GM18873 (cell line): ENCODE results near the gene BMAL1.
"Not testable (repeated sequence)": the region's sequence is repeated elsewhere in the genome, so short reads cannot be mapped to it uniquely, and the experiment has no call there.

Experiments used
- ATAC-seq: cut with Tn5 transposase; IDR thresholded peaks from one replicate; pipeline ENCODE4 v1.9.1; 2021; ENCODE audit warnings: mild to moderate bottlenecking, moderate library complexity, moderate number of reproducible peaks; ENCODE audit not compliant: unreplicated experiment, low FRiP score

BMAL1 gene

GRCh38 chr11:13368041-13368446 lies 90.5 kb downstream of the BMAL1 start:
- ATAC-seq, result no peak

GRCh38 chr11:13373216-13373615 lies 95.6 kb downstream of the BMAL1 start:
- ATAC-seq, result no peak

- ATAC-seq, result no peak
Observed at GRCh38 chr11:13375798-13376197, 98.2 kb downstream of the BMAL1 start.

- no peak for ATAC-seq
Observed at GRCh38 chr11:13376402-13376801, 98.8 kb downstream of the BMAL1 start.

GRCh38 chr11:13376838-13377237 lies 99.2 kb downstream of the BMAL1 start:
- no peak for ATAC-seq

- ATAC-seq, result no peak
Observed at GRCh38 chr11:13378316-13378715, 100.7 kb downstream of the BMAL1 start.

- ATAC-seq, result no peak
Observed at GRCh38 chr11:13380731-13381130, 103.1 kb downstream of the BMAL1 start.

- ATAC-seq, result no peak
Observed at GRCh38 chr11:13382751-13383150, 105.2 kb downstream of the BMAL1 start.

GRCh38 chr11:13384908-13385640 lies 107.5 kb downstream of the BMAL1 start:
- no peak for ATAC-seq

- no peak for ATAC-seq
Observed at GRCh38 chr11:13386567-13386966, 109.0 kb downstream of the BMAL1 start.

- no peak for ATAC-seq
Observed at GRCh38 chr11:13388741-13389140, 111.2 kb downstream of the BMAL1 start.

GRCh38 chr11:13391217-13391616 lies 113.6 kb downstream of the BMAL1 start:
- no peak for ATAC-seq

- not testable (repeated sequence) for ATAC-seq
Observed at GRCh38 chr11:13398335-13398734, 120.7 kb downstream of the BMAL1 start.

- ATAC-seq, result no peak
Observed at GRCh38 chr11:13405220-13405619, 127.6 kb downstream of the BMAL1 start.

- no peak for ATAC-seq
Observed at GRCh38 chr11:13415201-13415600, 137.6 kb downstream of the BMAL1 start.

- no peak for ATAC-seq
Observed at GRCh38 chr11:13421561-13421960, 144.0 kb downstream of the BMAL1 start.

GRCh38 chr11:13423372-13423771 lies 145.8 kb downstream of the BMAL1 start:
- ATAC-seq, result no peak

- no peak for ATAC-seq
Observed at GRCh38 chr11:13427440-13427839, 149.8 kb downstream of the BMAL1 start.

GRCh38 chr11:13429288-13429687 lies 151.7 kb downstream of the BMAL1 start:
- ATAC-seq, result no peak

GRCh38 chr11:13429836-13430235 lies 152.2 kb downstream of the BMAL1 start:
- ATAC-seq, result no peak

- ATAC-seq, result no peak
Observed at GRCh38 chr11:13433437-13433836, 155.8 kb downstream of the BMAL1 start.
